Measurements from ENCODE around the gene MYBPC2. TPM values are rescaled to one million over a fixed set of nuclear protein-coding genes. Genes with fewer than 3 reads are reported as not detected.
A peak's percentile ranks its signal among the peaks of the same experiment; 100 is the strongest.

The MYBPC2 gene
- total and polyA plus RNA-seq, 2 donors (not counting 1 experiment from before 2014, with no cell fraction given), result 1.1 to 1.7 TPM

DNA sequence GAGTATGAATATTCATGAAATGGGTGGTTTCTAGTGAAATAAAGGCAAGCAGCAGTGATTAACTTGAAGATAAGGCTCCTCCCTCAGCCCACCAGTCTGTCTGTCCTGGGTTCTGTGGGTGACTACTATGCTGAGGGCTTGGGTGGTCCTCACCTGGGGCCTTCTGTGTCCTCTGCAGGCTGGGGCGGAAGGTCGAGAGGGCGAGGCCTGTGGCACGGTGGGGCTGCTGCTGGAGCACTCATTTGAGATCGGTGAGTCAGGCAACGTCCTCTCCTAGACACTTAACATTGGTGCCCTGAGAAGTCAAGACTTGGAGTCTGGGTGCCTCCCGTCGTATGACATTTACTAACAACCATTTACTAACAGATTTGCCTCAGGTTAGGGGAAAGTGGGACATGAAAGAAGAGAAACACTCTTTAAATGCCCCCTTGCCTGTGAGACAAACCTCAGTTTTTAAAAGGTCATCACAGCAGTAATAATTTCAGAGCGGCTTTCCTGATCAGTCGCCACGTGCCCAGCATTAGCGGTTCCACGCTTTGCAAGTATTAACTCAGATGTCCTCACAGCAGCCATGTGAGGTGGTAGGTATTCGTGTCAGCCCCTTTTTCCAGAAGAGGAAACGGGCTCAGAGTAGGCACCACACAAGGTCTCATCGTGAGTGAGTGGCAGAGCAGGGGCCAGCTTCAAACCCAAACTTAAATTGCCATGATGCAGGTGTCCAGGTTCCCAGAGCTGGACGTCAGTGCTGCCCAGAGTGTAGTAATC is 45.2 kb downstream of the MYBPC2 start:
- Histone ChIP-seq H3K9ac (ENCODE audit: low read length) (peak overlapping the region; percentile 100), H3K27me3 (replicated peaks in 1 of 4; ENCODE audit: control extremely low read depth in 1 of 4, control insufficient read depth in 3 of 4, insufficient read depth in 4 of 4, low read length in 3 of 4) (no peaks in the 10 kb centered on the region), H3K27ac (ENCODE audit: low read length in 2 of 2) (no peak overlapping the region), H3K4me1 (ENCODE audit: control insufficient read depth in 2 of 2, insufficient read depth in 2 of 2, low read length in 2 of 2) (peaks cover 14 to 23% of the 10 kb centered on the region in 2 donors), H3K4me2 (replicated peaks; ENCODE audit: low read depth, low read length, poor library complexity, severe bottlenecking) (peak overlapping the region; percentile 99), H3K36me3 (replicated peaks in 1 of 2; ENCODE audit: control extremely low read depth in 1 of 2, control insufficient read depth in 1 of 2, extremely low read depth in 1 of 2, insufficient read depth in 2 of 2, low read length in 1 of 2) (peaks cover 0 to 46% of the 10 kb centered on the region in 2 experiments), H3K4me3 (ENCODE audit: control extremely low read depth in 1 of 5, extremely low read depth in 1 of 5, insufficient read depth in 1 of 5, low read depth in 2 of 5, low read length in 4 of 5) (peak overlapping the region in 1 of 5 experiments; percentile 11), H3K9me3 (ENCODE audit: control extremely low read depth in 1 of 3, control insufficient read depth in 2 of 3, insufficient read depth in 1 of 3, low read length in 2 of 3) (peaks cover 0 to 11% (median 0%) of the 10 kb centered on the region in 3 donors), H3K79me2 (ENCODE audit: control insufficient read depth, insufficient read depth, low read length) (peaks cover 45% of the 10 kb centered on the region), H2AFZ (ENCODE audit: insufficient read depth, low read depth, low read length, poor library complexity, severe bottlenecking) (no peak overlapping the region), H4K20me1 (ENCODE audit: control insufficient read depth, insufficient read depth, low read length, poor library complexity, severe bottlenecking) (peaks cover 49% of the 10 kb centered on the region)
- TF ChIP-seq, protein P1, sequence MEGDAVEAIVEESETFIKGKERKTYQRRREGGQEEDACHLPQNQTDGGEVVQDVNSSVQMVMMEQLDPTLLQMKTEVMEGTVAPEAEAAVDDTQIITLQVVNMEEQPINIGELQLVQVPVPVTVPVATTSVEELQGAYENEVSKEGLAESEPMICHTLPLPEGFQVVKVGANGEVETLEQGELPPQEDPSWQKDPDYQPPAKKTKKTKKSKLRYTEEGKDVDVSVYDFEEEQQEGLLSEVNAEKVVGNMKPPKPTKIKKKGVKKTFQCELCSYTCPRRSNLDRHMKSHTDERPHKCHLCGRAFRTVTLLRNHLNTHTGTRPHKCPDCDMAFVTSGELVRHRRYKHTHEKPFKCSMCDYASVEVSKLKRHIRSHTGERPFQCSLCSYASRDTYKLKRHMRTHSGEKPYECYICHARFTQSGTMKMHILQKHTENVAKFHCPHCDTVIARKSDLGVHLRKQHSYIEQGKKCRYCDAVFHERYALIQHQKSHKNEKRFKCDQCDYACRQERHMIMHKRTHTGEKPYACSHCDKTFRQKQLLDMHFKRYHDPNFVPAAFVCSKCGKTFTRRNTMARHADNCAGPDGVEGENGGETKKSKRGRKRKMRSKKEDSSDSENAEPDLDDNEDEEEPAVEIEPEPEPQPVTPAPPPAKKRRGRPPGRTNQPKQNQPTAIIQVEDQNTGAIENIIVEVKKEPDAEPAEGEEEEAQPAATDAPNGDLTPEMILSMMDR (IDR thresholded peaks at IDR 0.05), result no peak
- no peak for DNase-seq
- H3K27me3 Mint-ChIP-seq, result no peaks in the 10 kb centered on the region
- CTCF ChIA-PET, result interaction anchor here (0.8 to 1.5 kb wide), 4 partner anchors 14 to 121 kb away, joined by 3 to 4 read pairs (median 4); partner anchors contain the start of gene JOSD2
- intact Hi-C loops (cut with micrococcal nuclease), result no loop called here
- 99% methylated on average over 11 of the region's 17 CpGs for WGBS (ENCODE audit: insufficient coverage)
- H3K4me3 Mint-ChIP-seq, result peak overlapping the region; percentile 99
- no peak for ATAC-seq (ENCODE audit: low read depth)
- H3K4me1 Mint-ChIP-seq, result peaks cover 29% of the 10 kb centered on the region
- H3K27ac Mint-ChIP-seq, result peak overlapping the region; percentile 17
- POLR2A ChIA-PET, result no interaction called here
- H3K9me3 Mint-ChIP-seq (ENCODE audit: insufficient read depth), result no peaks in the 10 kb centered on the region

DNA sequence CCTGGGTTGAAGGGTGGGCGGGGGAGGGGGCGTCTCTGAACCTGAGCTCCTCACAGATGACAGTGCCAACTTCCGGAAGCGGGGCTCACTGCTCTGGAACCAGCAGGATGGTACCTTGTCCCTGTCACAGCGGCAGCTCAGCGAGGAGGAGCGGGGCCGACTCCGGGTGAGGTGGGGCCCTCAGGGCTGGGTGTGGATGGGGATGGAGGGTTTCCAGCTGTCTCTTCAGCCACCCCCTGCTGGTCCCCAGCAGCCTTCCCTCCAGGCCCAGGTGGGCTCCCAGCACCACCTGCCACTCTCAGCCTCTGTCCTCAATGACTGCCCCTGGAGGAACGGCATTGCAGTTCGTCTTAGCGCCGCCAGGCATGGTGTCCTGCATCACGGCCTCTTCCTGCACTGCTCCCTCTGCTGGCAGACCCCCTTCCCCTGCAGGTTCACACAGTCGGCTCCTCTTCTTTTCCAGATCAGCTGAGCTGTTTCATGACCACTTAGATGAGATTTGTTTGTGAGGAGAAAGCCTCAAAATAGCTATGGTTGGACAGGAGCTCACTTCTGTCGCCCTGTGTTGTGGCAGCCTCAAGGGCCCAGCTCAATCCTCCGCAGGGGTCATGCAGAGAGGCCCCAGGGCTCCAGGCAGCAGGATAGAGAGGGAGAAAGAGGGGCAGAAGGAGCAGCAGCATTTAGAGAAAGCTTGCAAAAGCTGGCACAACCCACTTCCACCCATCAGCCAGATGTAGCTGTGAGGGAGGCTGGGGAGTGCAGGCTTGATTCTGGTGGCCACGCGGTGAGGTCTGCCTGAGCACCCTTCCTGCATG is 46.4 kb downstream of the MYBPC2 start:
- Histone ChIP-seq H2AFZ (ENCODE audit: insufficient read depth, low read depth, low read length, poor library complexity, severe bottlenecking) (no peak overlapping the region), H3K27me3 (replicated peaks in 1 of 4; ENCODE audit: control extremely low read depth in 1 of 4, control insufficient read depth in 3 of 4, insufficient read depth in 4 of 4, low read length in 3 of 4) (no peaks in the 10 kb centered on the region), H3K9ac (ENCODE audit: low read length) (no peak overlapping the region), H3K9me3 (ENCODE audit: control extremely low read depth in 1 of 3, control insufficient read depth in 2 of 3, insufficient read depth in 1 of 3, low read length in 2 of 3) (peaks cover 0 to 11% (median 0%) of the 10 kb centered on the region in 3 donors), H3K79me2 (ENCODE audit: control insufficient read depth, insufficient read depth, low read length) (peaks cover 45% of the 10 kb centered on the region), H3K4me2 (replicated peaks; ENCODE audit: low read depth, low read length, poor library complexity, severe bottlenecking) (no peak overlapping the region), H3K4me3 (ENCODE audit: control extremely low read depth in 1 of 5, extremely low read depth in 1 of 5, insufficient read depth in 1 of 5, low read depth in 2 of 5, low read length in 4 of 5) (no peak overlapping the region), H4K20me1 (ENCODE audit: control insufficient read depth, insufficient read depth, low read length, poor library complexity, severe bottlenecking) (peaks cover 49% of the 10 kb centered on the region), H3K4me1 (ENCODE audit: control insufficient read depth in 2 of 2, insufficient read depth in 2 of 2, low read length in 2 of 2) (peaks cover 14 to 23% of the 10 kb centered on the region in 2 donors), H3K36me3 (replicated peaks in 1 of 2; ENCODE audit: control extremely low read depth in 1 of 2, control insufficient read depth in 1 of 2, extremely low read depth in 1 of 2, insufficient read depth in 2 of 2, low read length in 1 of 2) (peaks cover 0 to 48% of the 10 kb centered on the region in 2 experiments), H3K27ac (ENCODE audit: low read length in 2 of 2) (no peak overlapping the region)
- Mint-ChIP-seq H3K27me3 (no peaks in the 10 kb centered on the region), H3K4me1 (peaks cover 29% of the 10 kb centered on the region), H3K27ac (peak overlapping the region; percentile 50), H3K4me3 (peak overlapping the region; percentile 39), H3K9me3 (ENCODE audit: insufficient read depth) (no peaks in the 10 kb centered on the region)
- DNase-seq, result no peak
- WGBS (ENCODE audit: insufficient coverage), result 99% methylated on average over 16 of the region's 19 CpGs
- no peak for TF ChIP-seq EZH2 (IDR thresholded peaks at IDR 0.05; ENCODE audit: borderline replicate concordance, insufficient read depth, low read depth, low read length, poor library complexity, severe bottlenecking)
- TF ChIP-seq, protein P1 (IDR thresholded peaks at IDR 0.05), result peak; percentile 40
- intact Hi-C loops (cut with micrococcal nuclease), result no loop called here
- CTCF ChIA-PET, result interaction anchor here (1.0 to 1.5 kb wide), 5 partner anchors 16 to 150 kb away, joined by 3 to 4 read pairs (median 3); partner anchors contain the start of gene KCNC3
- POLR2A ChIA-PET, result no interaction called here
- ATAC-seq (ENCODE audit: low read depth), result no peak

Data from B cell (primary cell).